Stimulated activated CD8-positive, alpha-beta memory T cell treated with anti-CD3 and anti-CD28 coated beads, Interleukin-15, amount 100 ng/mL, for 48 hours (primary cell): Measurements from ENCODE around the gene RFT1.

Experiments used
- DNase-seq, 2 donors: peaks; one replicate each; pipeline ENCODE4 v3.0.0-alpha.2; 2020; ENCODE audit warnings: low read depth in 2 of 2

The RFT1 gene

GRCh38 chr3:53126601-53127000 lies 3.6 kb downstream of the RFT1 start:
- no peak for DNase-seq

- DNase-seq: no peak
Measured at GRCh38 chr3:53123953-53124352, 6.3 kb downstream of the RFT1 start.

DNA sequence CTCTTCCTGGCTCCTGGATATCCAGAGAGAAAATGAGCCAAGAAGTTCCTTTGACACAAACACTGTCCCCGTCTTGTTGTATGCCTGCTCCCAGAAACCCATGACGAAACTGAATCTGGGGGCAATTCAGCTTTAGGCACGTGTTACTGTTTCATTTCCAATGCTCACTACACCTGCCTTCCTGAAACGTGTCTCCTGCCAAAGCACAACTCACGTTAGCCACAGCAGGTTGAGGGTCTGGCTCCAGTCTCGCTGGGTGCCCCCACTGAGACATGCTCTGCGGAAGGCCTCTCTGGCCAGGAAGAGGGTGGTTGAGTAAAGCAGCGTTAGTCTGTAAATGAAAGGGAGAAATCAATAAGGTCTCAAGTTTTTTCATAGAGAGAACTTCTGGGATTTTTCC lies 6.7 kb downstream of the RFT1 start:
- no peak for DNase-seq

- DNase-seq: no peak
Measured at GRCh38 chr3:53122933-53123305, 7.3 kb downstream of the RFT1 start.

DNA sequence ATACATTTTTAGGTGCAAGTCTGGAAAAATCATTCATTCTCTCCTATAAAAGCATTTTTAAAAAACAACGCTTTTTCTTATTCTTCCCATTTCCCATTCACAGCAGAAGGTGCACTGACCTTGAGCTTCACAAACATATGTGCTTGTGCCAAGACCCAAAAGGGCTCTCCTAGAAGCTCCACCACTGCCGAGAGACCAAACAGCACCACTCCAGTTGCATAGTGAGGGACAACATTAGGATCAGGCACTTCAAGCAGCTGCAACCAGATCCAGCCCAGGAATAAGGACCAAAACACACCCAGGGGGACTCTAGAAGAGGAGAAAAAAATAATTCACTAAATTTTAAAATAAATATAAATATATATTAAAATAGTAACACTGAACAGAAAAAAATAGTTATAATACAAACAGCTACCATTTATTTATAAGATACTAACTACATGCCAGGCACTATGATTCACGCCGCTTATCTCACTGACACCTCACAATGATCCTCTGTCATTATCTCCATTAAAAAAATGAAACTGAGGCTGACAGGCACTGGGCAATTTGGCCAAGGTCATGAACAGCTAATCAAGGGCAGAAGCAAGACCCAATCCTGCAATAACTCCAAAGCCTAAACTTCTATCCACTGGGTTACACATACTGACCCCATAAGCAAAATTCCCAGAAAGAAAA lies 7.8 kb downstream of the RFT1 start:
- no peak for DNase-seq

DNA sequence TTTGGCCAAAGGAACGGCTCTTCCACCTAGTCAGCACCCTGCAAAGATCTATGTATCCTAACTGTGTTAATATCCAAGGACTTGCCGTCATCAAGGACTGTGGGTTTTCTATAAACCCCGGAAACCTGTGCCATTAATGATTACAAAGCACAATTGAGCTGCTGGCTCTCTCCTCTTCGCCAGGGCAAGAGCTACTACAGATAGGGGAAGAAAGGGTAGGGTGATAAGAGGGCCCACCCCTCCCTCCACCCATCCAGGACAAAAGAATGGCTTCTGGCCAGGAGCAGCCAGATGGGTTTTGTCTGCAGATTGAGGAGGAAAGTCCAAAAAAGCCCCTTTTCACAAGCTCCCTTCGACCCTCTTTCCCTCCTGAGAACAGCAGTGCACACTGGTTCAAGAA lies 9.9 kb downstream of the RFT1 start:
- no peak for DNase-seq

DNA sequence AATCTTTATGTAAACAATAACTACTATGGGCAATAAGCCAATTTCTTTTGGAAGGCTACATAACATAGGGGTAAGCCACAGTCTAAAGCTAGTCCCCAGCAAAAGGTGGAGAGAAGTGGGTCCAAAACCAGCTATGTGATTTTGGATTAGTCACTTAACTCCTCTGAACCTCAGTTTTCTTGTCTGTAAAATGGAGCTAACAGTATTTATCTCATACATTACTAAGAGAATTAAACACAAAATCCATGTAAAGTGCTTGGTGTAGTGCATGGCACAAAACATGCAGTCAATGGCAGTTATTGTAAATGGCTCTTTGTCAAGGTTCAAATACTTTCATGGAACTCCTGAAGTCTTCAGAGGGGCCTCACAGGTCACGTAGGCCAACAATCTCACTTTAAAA lies 13.3 kb downstream of the RFT1 start:
- no peak for DNase-seq

DNA sequence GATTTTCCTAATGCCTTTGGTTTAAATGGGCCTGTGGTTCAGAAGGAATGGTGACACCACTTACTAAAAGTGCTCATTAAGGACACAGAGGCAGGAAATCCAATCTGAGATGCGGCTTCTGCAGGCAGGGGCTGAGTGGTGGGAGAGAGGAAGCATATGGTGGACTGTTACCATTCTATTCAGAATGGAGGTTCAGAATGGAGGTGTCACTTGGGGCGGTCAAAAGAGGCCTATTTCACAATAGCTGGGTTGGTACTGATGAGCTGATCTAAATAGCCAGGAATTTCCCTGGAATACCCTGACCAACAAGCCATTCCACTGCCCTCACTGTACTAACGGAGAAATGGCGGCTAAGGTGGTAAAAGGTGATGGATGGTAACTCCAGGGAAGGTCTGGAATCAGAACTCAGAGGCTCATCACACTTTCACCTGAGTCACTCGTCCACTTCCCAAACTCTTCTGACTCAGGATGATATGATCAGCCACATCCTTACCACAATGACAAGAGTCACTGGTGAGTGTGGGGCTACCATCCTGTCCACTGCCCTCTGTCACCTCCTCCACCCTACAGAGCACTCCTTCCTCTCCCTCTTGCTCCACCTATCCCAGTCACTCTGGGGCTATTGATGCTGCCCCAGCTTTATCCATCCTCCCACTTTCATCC lies 15.7 kb downstream of the RFT1 start:
- DNase-seq: no peak

DNA sequence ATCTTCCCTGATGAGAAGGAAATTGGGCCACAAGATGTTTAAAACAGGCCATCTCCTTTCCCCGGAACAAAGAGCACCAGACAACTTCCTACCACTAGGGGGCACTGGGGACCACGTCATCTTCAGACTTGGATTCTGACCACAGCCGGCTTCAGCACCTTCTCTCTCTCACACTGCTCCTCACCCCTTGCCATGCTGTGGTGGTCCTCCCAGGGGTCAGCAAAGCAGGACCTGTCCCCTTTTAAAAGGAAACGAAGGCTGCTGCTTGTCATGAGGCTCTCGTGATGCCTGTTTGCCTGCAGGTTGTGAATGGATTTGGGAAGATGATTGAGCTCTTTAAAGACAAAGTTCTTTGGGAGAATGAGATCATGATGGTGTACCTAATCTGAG lies 16.2 kb downstream of the RFT1 start:
- DNase-seq: peak in 1 of 2 donors; percentile 69

- DNase-seq: no peak
Measured at GRCh38 chr3:53113293-53114010, 16.8 kb downstream of the RFT1 start.

- no peak for DNase-seq
Measured at GRCh38 chr3:53111822-53112221, 18.4 kb downstream of the RFT1 start.

GRCh38 chr3:53109891-53110771 lies 20.1 kb downstream of the RFT1 start:
- no peak for DNase-seq

DNA sequence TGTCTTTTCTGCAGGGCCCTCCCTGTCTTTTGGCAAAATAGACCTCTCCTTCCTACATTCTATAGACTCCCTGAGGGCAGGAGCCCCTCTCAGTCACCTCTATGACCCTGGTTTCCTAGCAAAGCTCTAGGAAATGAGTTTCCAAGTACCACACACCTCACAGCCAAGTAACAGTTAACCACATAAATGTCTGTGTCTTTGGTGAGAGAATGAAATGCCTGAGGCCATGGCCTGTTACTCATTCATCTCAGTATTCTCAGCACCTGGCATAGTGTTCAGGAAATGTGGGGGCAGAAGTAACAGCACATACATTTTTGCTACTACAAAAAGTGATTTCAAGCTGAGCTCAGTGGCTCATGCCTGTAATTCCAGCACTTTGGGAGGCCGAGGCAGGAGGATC lies 21.0 kb downstream of the RFT1 start:
- peak in 1 of 2 donors; percentile 14 for DNase-seq

- no peak for DNase-seq
Measured at GRCh38 chr3:53104762-53105161, 25.5 kb downstream of the RFT1 start.

GRCh38 chr3:53103397-53104296 lies 26.6 kb downstream of the RFT1 start:
- DNase-seq: no peak

DNA sequence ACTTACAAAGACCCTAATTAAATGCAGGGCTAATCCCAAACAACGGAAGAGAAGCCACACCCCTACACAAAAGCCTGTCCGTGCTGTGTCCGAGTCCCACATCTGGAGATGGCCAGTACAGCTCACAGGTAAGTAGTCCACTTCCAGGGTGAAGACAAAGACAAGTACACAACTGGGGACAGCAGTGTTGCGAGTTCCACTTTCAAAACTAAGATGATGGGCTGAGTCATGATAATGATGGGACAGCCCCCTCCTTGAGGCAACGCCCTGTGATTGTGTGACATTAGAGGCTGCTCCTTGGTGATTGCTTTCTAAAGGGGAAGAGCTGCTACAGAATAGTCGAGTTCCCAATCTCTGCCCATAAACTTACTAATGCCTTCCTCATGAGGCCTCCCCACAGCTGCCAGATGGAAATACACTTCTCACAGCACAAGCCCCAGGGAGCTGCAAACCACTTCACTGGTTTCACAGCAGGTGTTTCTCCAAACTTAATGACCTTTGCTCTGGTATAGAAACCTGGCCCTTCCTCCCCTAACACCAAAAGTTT lies 27.6 kb downstream of the RFT1 start:
- peak in 1 of 2 donors; percentile 23 for DNase-seq

DNA sequence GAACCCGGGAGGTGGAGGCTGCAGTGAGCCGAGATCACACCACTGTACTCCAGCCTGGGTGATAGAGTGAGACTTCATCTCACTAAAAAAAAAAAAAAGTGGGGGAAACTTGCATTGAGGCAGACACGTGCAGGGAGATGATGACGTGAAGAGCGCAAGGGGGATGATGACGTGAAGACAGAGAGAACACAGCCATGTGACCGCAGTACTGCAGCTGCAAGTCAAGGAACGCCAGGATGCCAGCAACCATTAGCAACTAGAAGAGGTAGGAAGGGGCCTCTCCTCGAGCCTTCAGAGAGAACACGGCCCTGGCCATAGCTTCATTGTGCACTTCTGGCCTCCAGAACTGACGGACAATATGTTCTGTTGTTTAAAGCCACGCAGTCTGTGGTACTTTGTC lies 28.3 kb downstream of the RFT1 start:
- DNase-seq: no peak

- DNase-seq: no peak
Measured at GRCh38 chr3:53100818-53101466, 29.3 kb downstream of the RFT1 start.

DNA sequence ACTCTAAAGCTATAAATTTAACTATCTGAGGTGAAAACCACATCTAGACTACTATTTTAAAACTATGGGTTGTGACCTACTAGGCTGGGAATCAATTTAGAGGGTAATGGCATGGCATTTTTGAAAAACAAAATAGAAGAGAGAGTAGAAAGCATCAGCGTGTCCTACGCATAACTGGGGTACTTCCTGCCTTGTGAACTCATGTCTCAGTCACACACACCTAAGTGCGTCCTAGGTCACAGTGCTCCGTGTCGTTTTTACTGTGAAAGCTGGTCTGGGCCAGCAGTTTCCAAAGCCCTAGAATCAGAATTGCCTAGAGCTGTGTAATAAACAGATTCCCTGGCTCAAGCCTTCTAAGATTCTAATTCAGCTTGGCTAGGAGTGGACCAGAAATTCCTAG lies 32.3 kb downstream of the RFT1 start:
- no peak for DNase-seq

DNA sequence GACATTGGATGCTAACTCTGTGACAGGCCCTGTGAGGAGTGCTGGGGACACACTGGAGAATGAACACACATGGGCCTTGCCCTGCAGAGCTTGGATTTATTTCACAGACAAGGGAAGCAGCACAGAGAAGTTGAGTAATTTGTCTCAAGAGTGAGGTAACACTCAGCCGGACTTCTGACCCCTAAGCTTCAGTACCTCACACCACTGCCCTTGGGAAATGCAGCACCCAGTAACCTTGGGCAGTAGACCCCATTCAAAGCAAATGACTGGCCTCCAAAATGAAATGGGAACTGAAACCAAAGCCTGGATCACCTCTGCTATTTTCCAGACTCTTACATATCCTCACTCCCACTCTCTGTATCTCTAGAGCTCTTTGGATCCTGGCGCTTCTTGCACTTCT lies 37.3 kb downstream of the RFT1 start:
- no peak for DNase-seq
